CD4-positive, alpha-beta T cell treated with Interferon alpha-2 for 1 hour (primary cell): ENCODE measurements around the gene ATF6.
"Not testable (repeated sequence)": the region's sequence is repeated elsewhere in the genome, so short reads cannot be mapped to it uniquely, and the experiment has no call there.

Experiments used
- DNase-seq, 2 donors: peaks; one replicate each; pipeline ENCODE4 v3.0.0-alpha.2; 2020 to 2022

ATF6 gene

GRCh38 chr1:161736335-161736969 lies 29.7 kb upstream of the ATF6 start:
- no peak for DNase-seq

GRCh38 chr1:161737625-161738024 lies 28.5 kb upstream of the ATF6 start:
- no peak for DNase-seq

- peak; percentile 61 to 68 for DNase-seq
Observed at GRCh38 chr1:161738627-161739287, 27.4 kb upstream of the ATF6 start.

GRCh38 chr1:161739865-161740566 lies 26.1 kb upstream of the ATF6 start:
- DNase-seq = peak in 1 of 2 donors; percentile 52

GRCh38 chr1:161740921-161741320 lies 25.2 kb upstream of the ATF6 start:
- DNase-seq = no peak

GRCh38 chr1:161743231-161743630 lies 22.9 kb upstream of the ATF6 start:
- no peak for DNase-seq

- DNase-seq = no peak
Observed at GRCh38 chr1:161747801-161748200, 18.3 kb upstream of the ATF6 start.

GRCh38 chr1:161749509-161750407 lies 16.4 kb upstream of the ATF6 start, which contains the start of gene DUSP12:
Gene DUSP12 (plus strand): TSS chr1:161749786. CDS start chr1:161749802, 16 bp downstream.
- DNase-seq = peak; percentile 91 to 92

- peak; percentile 55 to 76 for DNase-seq
Observed at GRCh38 chr1:161763522-161764098, 2.5 kb upstream of the ATF6 start.

- no peak for DNase-seq
Observed at GRCh38 chr1:161768461-161768860, 2.3 kb downstream of the ATF6 start.

GRCh38 chr1:161768986-161769672 lies 3.0 kb downstream of the ATF6 start:
- no peak for DNase-seq

- DNase-seq = not testable (repeated sequence)
Observed at GRCh38 chr1:161769673-161770045, 3.5 kb downstream of the ATF6 start.

GRCh38 chr1:161770250-161770649 lies 4.1 kb downstream of the ATF6 start:
- DNase-seq = no peak

GRCh38 chr1:161771161-161771560 lies 5.0 kb downstream of the ATF6 start:
- DNase-seq = peak; percentile 34 to 53

GRCh38 chr1:161771973-161772372 lies 5.9 kb downstream of the ATF6 start:
- no peak for DNase-seq

- DNase-seq = no peak
Observed at GRCh38 chr1:161772397-161772796, 6.3 kb downstream of the ATF6 start.

- DNase-seq = no peak
Observed at GRCh38 chr1:161773791-161774190, 7.7 kb downstream of the ATF6 start.

- DNase-seq = no peak
Observed at GRCh38 chr1:161777261-161777660, 11.1 kb downstream of the ATF6 start.

GRCh38 chr1:161778522-161778921 lies 12.4 kb downstream of the ATF6 start:
- DNase-seq = no peak

- no peak for DNase-seq
Observed at GRCh38 chr1:161779393-161779792, 13.3 kb downstream of the ATF6 start.

GRCh38 chr1:161781995-161782394 lies 15.9 kb downstream of the ATF6 start:
- DNase-seq = no peak

- no peak for DNase-seq
Observed at GRCh38 chr1:161782886-161783285, 16.8 kb downstream of the ATF6 start.
